Endothelial cell of umbilical vein (primary cell): ENCODE data around the gene CFAP61. TPM values are rescaled to one million over a fixed set of nuclear protein-coding genes. Genes with fewer than 3 reads are reported as not detected.

ENCODE experiments used
- BruUV-seq: library from RNA; stranded (reverse); fragments of 400-500 nt; replicated peaks from 2 replicates; lab custom pipeline; 2021; lab: Mats Ljungman, UMichigan
- CTCF ChIA-PET: fragments of 300-600, 350-600 bp; sonication (Branson Sonifier 250); formaldehyde crosslinking; loops from one replicate; lab custom pipeline; 2021; ENCODE audit warnings: antibody characterized with exemption, inconsistent platforms; lab: Charles Lee
- POLR2A ChIA-PET: fragments of 300-600, 350-600 bp; sonication (Branson Sonifier 250); formaldehyde crosslinking; loops from one replicate; lab custom pipeline; 2021; ENCODE audit warnings: antibody characterized with exemption, inconsistent platforms; lab: Charles Lee
- DNase-seq: peaks from one replicate; pipeline ENCODE4 v3.0.0-alpha.2; 2011; ENCODE audit warnings: low read depth, low spot score
- FAIRE-seq: peaks from 2 replicates; lab custom pipeline; 2011; peaks lifted over from hg19 to GRCh38; lab: Jason Lieb, UNC
- H2AFZ ChIP-seq: 2 replicates; pipeline ENCODE4 v1.6.0; 2012; ENCODE audit warnings: low read depth, low read length, control low read depth, inconsistent platforms
- H3K27ac ChIP-seq: 2 replicates; pipeline ENCODE4 v1.5.1; 2011; ENCODE audit warnings: low read depth, mild to moderate bottlenecking, control low read depth, low read length, moderate library complexity; ENCODE audit not compliant: insufficient read depth
- H3K27me3 ChIP-seq, 2 experiments: 2 replicates each; pipeline versions ENCODE4 v1.6.0 to v1.6.1; 2011; ENCODE audit warnings: low read length in 2 of 2, mixed read lengths in 1 of 2; ENCODE audit not compliant: control insufficient read depth in 2 of 2, insufficient read depth in 2 of 2
- H3K36me3 ChIP-seq, 2 experiments: 2 replicates in 1 of 2; 3 replicates in 1 of 2; pipeline ENCODE4 v1.5.1; 2011; ENCODE audit warnings: low read length in 2 of 2, mild to moderate bottlenecking in 1 of 2, moderate library complexity in 1 of 2; ENCODE audit not compliant: control insufficient read depth in 2 of 2, insufficient read depth in 2 of 2; ENCODE audit errors: extremely low read depth in 1 of 2
- H3K4me1 ChIP-seq: 3 replicates; pipeline ENCODE4 v1.5.1; 2011; ENCODE audit warnings: mild to moderate bottlenecking, low read length; ENCODE audit not compliant: control insufficient read depth, insufficient read depth; ENCODE audit errors: extremely low read depth
- H3K4me2 ChIP-seq: 2 replicates; pipeline ENCODE4 v1.6.1; 2011; ENCODE audit warnings: low read length, control low read depth, mixed read lengths; ENCODE audit not compliant: insufficient read depth
- H3K4me3 ChIP-seq, 3 experiments: fragments of 200-600 bp in 1 of 3; sonication (generic), shearing (Covaris generic) in 1 of 3; replicated peaks in 1 of 3; 2 replicates each; pipeline ENCODE4 v1.5.1; 2011 to 2016; ENCODE audit warnings: control low read depth in 3 of 3, low read length in 3 of 3, mild to moderate bottlenecking in 2 of 3, inconsistent platforms in 1 of 3, low read depth in 1 of 3, moderate library complexity in 1 of 3; ENCODE audit not compliant: insufficient read depth in 1 of 3
- H3K79me2 ChIP-seq: 2 replicates; pipeline ENCODE4 v1.6.0; 2012; ENCODE audit warnings: low read length, inconsistent platforms; ENCODE audit not compliant: control insufficient read depth, insufficient read depth
- H3K9ac ChIP-seq: replicated peaks from 2 replicates; pipeline ENCODE3; 2011; ENCODE audit warnings: low read length, control low read depth; ENCODE audit not compliant: insufficient read depth; ENCODE audit errors: extremely low read depth
- H3K9me1 ChIP-seq: replicated peaks from 3 replicates; pipeline ENCODE4 v1.6.0; 2011; ENCODE audit warnings: mild to moderate bottlenecking, low read length; ENCODE audit not compliant: control insufficient read depth, insufficient read depth; ENCODE audit errors: extremely low read depth
- H3K9me3 ChIP-seq: replicated peaks from 2 replicates; pipeline ENCODE4 v1.5.1; 2012; ENCODE audit warnings: low read length, inconsistent platforms; ENCODE audit not compliant: control insufficient read depth, insufficient read depth
- H4K20me1 ChIP-seq: replicated peaks from 2 replicates; pipeline ENCODE3; 2011; ENCODE audit warnings: mild to moderate bottlenecking, low read length; ENCODE audit not compliant: control insufficient read depth, insufficient read depth; ENCODE audit errors: extremely low read depth
- CTCF ChIP-seq, 2 donors: IDR thresholded peaks; 1 replicate in 1 of 2; 2 replicates in 1 of 2; pipeline ENCODE4 v1.5.1; 2011; ENCODE audit warnings: low read length in 2 of 2, mild to moderate bottlenecking in 2 of 2, moderate library complexity in 2 of 2, control low read depth in 1 of 2, inconsistent platforms in 1 of 2, low read depth in 1 of 2; ENCODE audit not compliant: insufficient read depth in 1 of 2; ENCODE audit errors: extremely low read depth in 1 of 2
- EZH2 ChIP-seq: IDR thresholded peaks from 2 replicates; pipeline ENCODE4 v1.6.1; 2012; ENCODE audit warnings: borderline replicate concordance, low read depth, mild to moderate bottlenecking, moderate library complexity, low read length, inconsistent platforms; ENCODE audit not compliant: severe bottlenecking
- FOS ChIP-seq: IDR thresholded peaks from 2 replicates; pipeline ENCODE4 v1.6.1; 2011; ENCODE audit warnings: mild to moderate bottlenecking, low read length, moderate library complexity, borderline replicate concordance; ENCODE audit not compliant: insufficient read depth
- GATA2 ChIP-seq: IDR thresholded peaks from 2 replicates; pipeline ENCODE4 v1.7.0; 2011; ENCODE audit warnings: low read depth, mild to moderate bottlenecking, moderate library complexity, mixed read lengths, low read length; ENCODE audit not compliant: insufficient read length, insufficient read depth
- JUN ChIP-seq: IDR thresholded peaks from 2 replicates; pipeline ENCODE4 v1.6.1; 2011; ENCODE audit warnings: borderline replicate concordance, low read depth; ENCODE audit not compliant: insufficient read length, insufficient read depth
- MAX ChIP-seq: IDR thresholded peaks from 2 replicates; pipeline ENCODE4 v1.6.1; 2011; ENCODE audit not compliant: insufficient read depth, insufficient read length
- MYC ChIP-seq: IDR thresholded peaks from one replicate; pipeline ENCODE4 v1.6.1; 2011; ENCODE audit warnings: mild to moderate bottlenecking, low read depth, low read length
- POLR2A ChIP-seq: IDR thresholded peaks from 2 replicates; pipeline ENCODE4 v1.6.1; 2012; ENCODE audit warnings: low read depth, mild to moderate bottlenecking, control low read depth, low read length
- POLR2AphosphoS5 ChIP-seq: IDR thresholded peaks from 2 replicates; pipeline ENCODE4 v1.6.1; 2012; ENCODE audit warnings: low read depth, mild to moderate bottlenecking, control low read depth, low read length, moderate library complexity; ENCODE audit not compliant: insufficient read depth
- dilution Hi-C: fragments of 300-500 bp; cut with MboI; formaldehyde crosslinking; loops from one replicate; pipeline ENCODE4 v1.15.0; 2019; ENCODE audit warnings: low sequenced_read_pairs; ENCODE audit not compliant: extremely low pct_ligation_motif_present
- intact Hi-C: fragments of 100-400 bp; cut with micrococcal nuclease; formaldehyde crosslinking; loops from one replicate; pipeline ENCODE4 v1.10.0; 2022
- polyA plus RNA-seq, 4 experiments: library from polyadenylated mRNA; depleted of rRNA in 3 of 4; stranded (reverse) in 3 of 4; unstranded in 1 of 4; fragments of >200 nt; gene quantifications; 2 replicates each; pipeline versions ENCODE4 v1.2.1 to v1.2.3, GENCODE V29; 2011 to 2012; ENCODE audit warnings: missing spikeins in 1 of 4
- total RNA-seq: library from RNA; stranded (reverse); gene quantifications from 2 replicates; pipeline ENCODE4 v1.2.3, GENCODE V29; 2021

CFAP61 gene
- total and polyA plus RNA-seq, 2 donors (not counting 3 experiments of a cell fraction or from before 2014, with no cell fraction given), result not detected

GRCh38 chr20:20342066-20342465 lies 289.7 kb downstream of the CFAP61 start:
- Histone ChIP-seq H2AFZ (no peak overlapping the region), H3K79me2 (no peaks in the 10 kb centered on the region), H3K36me3 (no peaks in the 10 kb centered on the region), H3K27ac (no peak overlapping the region), H3K9ac (no peak overlapping the region), H4K20me1 (no peaks in the 10 kb centered on the region), H3K4me1 (no peaks in the 10 kb centered on the region), H3K9me3 (no peaks in the 10 kb centered on the region), H3K4me2 (no peak overlapping the region), H3K9me1 (no peaks in the 10 kb centered on the region), H3K27me3 (no peaks in the 10 kb centered on the region), H3K4me3 (no peak overlapping the region)
- CTCF ChIA-PET, result no interaction called here
- no TSS peak for BruUV-seq
- FAIRE-seq, result no peak
- TF ChIP-seq CTCF (IDR thresholded peaks at IDR 0.05; ENCODE audit: extremely low read depth in 1 of 2, insufficient read depth in 1 of 2, low read depth in 1 of 2, low read length in 2 of 2) (no peak), MYC (no peak), FOS (no peak), POLR2A (no peak), MAX (no peak), GATA2 (no peak), EZH2 (no peak), POLR2AphosphoS5 (no peak), JUN (no peak)
- intact Hi-C loops (no loop called here), dilution Hi-C loops (no loop called here)
- DNase-seq, result no peak
- POLR2A ChIA-PET, result no interaction called here
